HEK293T (cell line): Measurements from ENCODE around the gene RNF180.

Experiments used
- CTCF ChIA-PET: fragments of 350-600 bp; formaldehyde crosslinking; extraction: SDS; loops from one replicate; lab custom pipeline; 2021; ENCODE audit warnings: antibody characterized with exemption, inconsistent platforms; lab: Yijun Ruan, JAX
- POLR2A ChIA-PET: fragments of 350-600 bp; formaldehyde crosslinking; extraction: SDS; loops from one replicate; lab custom pipeline; 2020; ENCODE audit warnings: antibody characterized with exemption, inconsistent platforms; lab: Yijun Ruan, JAX
- DNase-seq: peaks from one replicate; pipeline ENCODE4 v3.0.0; 2012; ENCODE audit warnings: mixed read lengths; ENCODE audit errors: extremely low spot score
- ARNT ChIP-seq: fragments of 450-650 bp; IDR thresholded peaks from 2 replicates; pipeline ENCODE4 v1.6.1; 2017; ENCODE audit warnings: mild to moderate bottlenecking
- BHLHE40 ChIP-seq: fragments of 450-650 bp; IDR thresholded peaks from 2 replicates; pipeline ENCODE4 v1.6.1; 2016; ENCODE audit warnings: mild to moderate bottlenecking, moderate library complexity, borderline replicate concordance
- CTBP1 ChIP-seq: fragments of 450-650 bp; IDR thresholded peaks from 2 replicates; pipeline ENCODE4 v1.6.1; 2016; ENCODE audit warnings: borderline replicate concordance
- ELF4 ChIP-seq: fragments of 450-650 bp; IDR thresholded peaks from 2 replicates; pipeline ENCODE4 v1.6.1; 2017; ENCODE audit warnings: antibody characterized with exemption
- FOXA1 ChIP-seq: fragments of 450-650 bp; IDR thresholded peaks from 2 replicates; pipeline ENCODE4 v1.6.1; 2016; ENCODE audit warnings: mild to moderate bottlenecking
- FOXK2 ChIP-seq: fragments of 450-650 bp; IDR thresholded peaks from 2 replicates; pipeline ENCODE4 v1.6.1; 2016; ENCODE audit warnings: mild to moderate bottlenecking
- FOXM1 ChIP-seq: fragments of 450-650 bp; IDR thresholded peaks from 2 replicates; pipeline ENCODE4 v1.6.1; 2017; ENCODE audit warnings: mild to moderate bottlenecking, borderline replicate concordance
- HDGF ChIP-seq: fragments of 450-650 bp; IDR thresholded peaks from 2 replicates; pipeline ENCODE4 v1.6.1; 2017; ENCODE audit warnings: antibody characterized with exemption, borderline replicate concordance
- L3MBTL2 ChIP-seq: fragments of 450-650 bp; conservative IDR thresholded peaks from 2 replicates; pipeline ENCODE4 v1.6.1; 2016; ENCODE audit warnings: mild to moderate bottlenecking
- LEF1 ChIP-seq: fragments of 450-650 bp; IDR thresholded peaks from 2 replicates; pipeline ENCODE4 v1.6.1; 2017; ENCODE audit warnings: mild to moderate bottlenecking, borderline replicate concordance
- NFRKB ChIP-seq: fragments of 450-650 bp; IDR thresholded peaks from 2 replicates; pipeline ENCODE4 v1.6.1; 2016; ENCODE audit warnings: mild to moderate bottlenecking, moderate library complexity
- PKNOX1 ChIP-seq: fragments of 450-650 bp; IDR thresholded peaks from 2 replicates; pipeline ENCODE4 v1.6.1; 2016
- SP1 ChIP-seq: fragments of 450-650 bp; IDR thresholded peaks from 2 replicates; pipeline ENCODE4 v1.6.1; 2017
- SUZ12 ChIP-seq: fragments of 450-650 bp; IDR thresholded peaks from 2 replicates; pipeline ENCODE4 v1.6.1; 2016; ENCODE audit warnings: mild to moderate bottlenecking
- TARDBP ChIP-seq: fragments of 450-650 bp; IDR thresholded peaks from 2 replicates; pipeline ENCODE4 v1.6.1; 2016
- ZNF384 ChIP-seq: fragments of 450-650 bp; IDR thresholded peaks from 2 replicates; pipeline ENCODE4 v1.6.1; 2016

Gene RNF180

GRCh38 chr5:64161420-64161819, 4.2 kb upstream of the RNF180 start:
- no peak for DNase-seq
- POLR2A ChIA-PET, result no interaction called here
- CTCF ChIA-PET, result no interaction called here
- TF ChIP-seq ZNF384 (no peak), SUZ12 (no peak)

GRCh38 chr5:64163135-64163534, 2.5 kb upstream of the RNF180 start:
- POLR2A ChIA-PET, result no interaction called here
- TF ChIP-seq ARNT (no peak), CTBP1 (no peak)
- no peak for DNase-seq
- CTCF ChIA-PET, result no interaction called here

GRCh38 chr5:64163746-64164145, 1.9 kb upstream of the RNF180 start:
- no peak for TF ChIP-seq HDGF
- no peak for TF ChIP-seq NFRKB
- no peak for TF ChIP-seq FOXK2
- TF ChIP-seq SUZ12, result no peak
- no peak for TF ChIP-seq BHLHE40
- TF ChIP-seq PKNOX1, result no peak
- TF ChIP-seq CTBP1, result no peak
- TF ChIP-seq FOXM1, result no peak
- TF ChIP-seq ELF4, result no peak
- no peak for TF ChIP-seq SP1
- TF ChIP-seq L3MBTL2, result no peak
- no peak for TF ChIP-seq LEF1
- no peak for TF ChIP-seq ZNF384
- no peak for TF ChIP-seq FOXA1
- no peak for TF ChIP-seq TARDBP
- TF ChIP-seq ARNT, result no peak
- ChIA-PET CTCF (interaction anchor here (0.8 kb wide), 1 partner anchor 18 kb away, joined by 3 read pairs; no protein-coding TSS in a partner anchor), POLR2A (no interaction called here)
- DNase-seq, result no peak

GRCh38 chr5:64164166-64164565, 1.5 kb upstream of the RNF180 start:
- ChIA-PET POLR2A (no interaction called here), CTCF (interaction anchor here (0.8 kb wide), 1 partner anchor 18 kb away, joined by 3 read pairs; no protein-coding TSS in a partner anchor)
- no peak for DNase-seq
- TF ChIP-seq PKNOX1 (no peak), BHLHE40 (no peak), TARDBP (no peak), SUZ12 (no peak), SP1 (no peak), NFRKB (no peak), ARNT (no peak), LEF1 (no peak), ZNF384 (no peak), CTBP1 (no peak), FOXA1 (no peak), FOXK2 (no peak), FOXM1 (no peak), HDGF (no peak), L3MBTL2 (no peak), ELF4 (no peak)

GRCh38 chr5:64165160-64165499, 513 bp upstream of the RNF180 start:
- ChIA-PET CTCF (no interaction called here), POLR2A (no interaction called here)
- TF ChIP-seq SP1 (no peak), LEF1 (no peak), SUZ12 (no peak), ELF4 (no peak), TARDBP (no peak), BHLHE40 (no peak), FOXM1 (no peak), NFRKB (no peak), CTBP1 (no peak), L3MBTL2 (no peak), HDGF (no peak), PKNOX1 (no peak)
- DNase-seq, result no peak

- TF ChIP-seq LEF1, result no peak
- TF ChIP-seq ARNT, result no peak
- no peak for TF ChIP-seq L3MBTL2
- TF ChIP-seq SP1, result no peak
- TF ChIP-seq FOXM1, result no peak
- TF ChIP-seq TARDBP, result no peak
- TF ChIP-seq FOXA1, result no peak
- TF ChIP-seq ELF4, result no peak
- TF ChIP-seq NFRKB, result no peak
- TF ChIP-seq CTBP1, result no peak
- TF ChIP-seq BHLHE40, result no peak
- TF ChIP-seq FOXK2, result no peak
- no peak for TF ChIP-seq ZNF384
- TF ChIP-seq PKNOX1, result no peak
- TF ChIP-seq SUZ12, result no peak
- TF ChIP-seq HDGF, result no peak
- no peak for DNase-seq
- ChIA-PET POLR2A (no interaction called here), CTCF (no interaction called here)
These were observed 737 bp downstream of the RNF180 start for GRCh38 chr5:64166201-64166959.
